Uterus (tissue), 2 donors: ENCODE measurements around the gene MAPRE2.

ENCODE experiments used
- POLR2A ChIP-seq, 2 donors: fragments of 450-650 bp; IDR thresholded peaks; one replicate each; pipeline ENCODE4 v1.6.1; 2016; ENCODE audit warnings: antibody characterized with exemption in 2 of 2, mild to moderate bottlenecking in 1 of 2, moderate library complexity in 1 of 2
- TF ChIP-seq, protein P1 (sequence below), 4 experiments: fragments of 200-600 bp in 2 of 4; fragments of 450-650 bp in 2 of 4; sonication (generic) in 2 of 4; IDR thresholded peaks; one replicate each; pipeline ENCODE4 v1.5.1; 2016 to 2019; ENCODE audit warnings: antibody characterized with exemption in 4 of 4, mild to moderate bottlenecking in 2 of 4, moderate library complexity in 1 of 4

GRCh38 chr18:35088921-35089320 is 47.7 kb downstream of the MAPRE2 start:
- TF ChIP-seq POLR2A (IDR thresholded peaks at IDR 0.05): no peak
- TF ChIP-seq, protein P1, sequence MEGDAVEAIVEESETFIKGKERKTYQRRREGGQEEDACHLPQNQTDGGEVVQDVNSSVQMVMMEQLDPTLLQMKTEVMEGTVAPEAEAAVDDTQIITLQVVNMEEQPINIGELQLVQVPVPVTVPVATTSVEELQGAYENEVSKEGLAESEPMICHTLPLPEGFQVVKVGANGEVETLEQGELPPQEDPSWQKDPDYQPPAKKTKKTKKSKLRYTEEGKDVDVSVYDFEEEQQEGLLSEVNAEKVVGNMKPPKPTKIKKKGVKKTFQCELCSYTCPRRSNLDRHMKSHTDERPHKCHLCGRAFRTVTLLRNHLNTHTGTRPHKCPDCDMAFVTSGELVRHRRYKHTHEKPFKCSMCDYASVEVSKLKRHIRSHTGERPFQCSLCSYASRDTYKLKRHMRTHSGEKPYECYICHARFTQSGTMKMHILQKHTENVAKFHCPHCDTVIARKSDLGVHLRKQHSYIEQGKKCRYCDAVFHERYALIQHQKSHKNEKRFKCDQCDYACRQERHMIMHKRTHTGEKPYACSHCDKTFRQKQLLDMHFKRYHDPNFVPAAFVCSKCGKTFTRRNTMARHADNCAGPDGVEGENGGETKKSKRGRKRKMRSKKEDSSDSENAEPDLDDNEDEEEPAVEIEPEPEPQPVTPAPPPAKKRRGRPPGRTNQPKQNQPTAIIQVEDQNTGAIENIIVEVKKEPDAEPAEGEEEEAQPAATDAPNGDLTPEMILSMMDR (IDR thresholded peaks at IDR 0.05): no peak
